Neural progenitor cell (in vitro differentiated cells): Measurements from ENCODE around the gene FAM53B. TPM values are rescaled to one million over a fixed set of nuclear protein-coding genes. Genes with fewer than 3 reads are reported as not detected.
A peak's percentile ranks its signal among the peaks of the same experiment; 100 is the strongest.

ENCODE experiments used
- DNase-seq: peaks from one replicate; pipeline ENCODE4 v3.0.0-alpha.2; 2016; ENCODE audit warnings: low spot score
- H2AFZ ChIP-seq: fragments of 200-600 bp; sonication (generic); replicated peaks from 2 replicates; pipeline ENCODE4 v1.6.1; 2016; ENCODE audit warnings: antibody characterized with exemption
- H3F3A ChIP-seq: fragments of 200-600 bp; sonication (generic); 2 replicates; pipeline ENCODE4 v1.6.1; 2016; ENCODE audit warnings: antibody characterized with exemption, low read depth
- H3K27ac ChIP-seq: fragments of 200-600 bp; sonication (generic); 2 replicates; pipeline ENCODE4 v1.5.1; 2016; ENCODE audit warnings: mild to moderate bottlenecking
- H3K27me3 ChIP-seq: fragments of 200-600 bp; sonication (generic); 2 replicates; pipeline ENCODE4 v1.6.1; 2016; ENCODE audit warnings: mild to moderate bottlenecking, moderate library complexity
- H3K36me3 ChIP-seq: fragments of 200-600 bp; sonication (generic); 2 replicates; pipeline ENCODE4 v1.5.1; 2016
- H3K4me1 ChIP-seq: fragments of 200-600 bp; sonication (generic); 2 replicates; pipeline ENCODE4 v1.6.1; 2016; ENCODE audit warnings: mixed run types
- H3K4me2 ChIP-seq: fragments of 200-600 bp; sonication (generic); 2 replicates; pipeline ENCODE4 v1.6.1; 2016
- H3K4me3 ChIP-seq: fragments of 200-600 bp; sonication (generic); 2 replicates; pipeline ENCODE4 v1.5.1; 2016
- H3K79me2 ChIP-seq: fragments of 200-600 bp; sonication (generic); 2 replicates; pipeline ENCODE4 v1.6.1; 2016; ENCODE audit warnings: low read depth
- H3K9ac ChIP-seq: fragments of 200-600 bp; sonication (generic); 2 replicates; pipeline ENCODE4 v1.6.1; 2016
- H3K9me3 ChIP-seq: fragments of 200-600 bp; sonication (generic); 2 replicates; pipeline ENCODE4 v1.5.1; 2016; ENCODE audit warnings: low read depth
- H4K20me1 ChIP-seq: fragments of 200-600 bp; sonication (generic); 2 replicates; pipeline ENCODE4 v1.6.1; 2016; ENCODE audit warnings: low read depth
- H3K27ac Mint-ChIP-seq: 3 replicates; pipeline ENCODE4 v1.8.0; 2021; ENCODE audit warnings: mixed read lengths
- H3K27me3 Mint-ChIP-seq: 2 replicates; pipeline ENCODE4 v1.8.0; 2022; ENCODE audit warnings: low read depth, mild to moderate bottlenecking, inconsistent platforms, moderate library complexity, mixed read lengths; ENCODE audit not compliant: insufficient read depth
- H3K36me3 Mint-ChIP-seq: 3 replicates; pipeline ENCODE4 v1.8.0; 2021; ENCODE audit warnings: mixed read lengths
- H3K4me1 Mint-ChIP-seq: 3 replicates; pipeline ENCODE4 v1.8.0; 2021; ENCODE audit warnings: mixed read lengths
- H3K4me3 Mint-ChIP-seq: 3 replicates; pipeline ENCODE4 v1.8.0; 2021; ENCODE audit warnings: mild to moderate bottlenecking, moderate library complexity, mixed read lengths
- H3K9me3 Mint-ChIP-seq: 3 replicates; pipeline ENCODE4 v1.8.0; 2020; ENCODE audit warnings: mixed read lengths
- EZH2 ChIP-seq: fragments of 200-600 bp; sonication (generic); IDR thresholded peaks from 2 replicates; pipeline ENCODE4 v1.6.1; 2017; ENCODE audit warnings: antibody characterized with exemption, mild to moderate bottlenecking, moderate library complexity
- EZH2phosphoT487 ChIP-seq: fragments of 200-600 bp; sonication (generic); IDR thresholded peaks from 2 replicates; pipeline ENCODE4 v1.6.1; 2017; ENCODE audit warnings: antibody characterized with exemption
- total RNA-seq: library from RNA; depleted of rRNA; stranded (reverse); fragments of >200 nt; gene quantifications from 2 replicates; pipeline ENCODE4 v1.2.3, GENCODE V29; 2015; ENCODE audit warnings: low replicate concordance
- TF ChIP-seq, protein P1 (sequence below): fragments of 200-600 bp; sonication (generic); IDR thresholded peaks from 2 replicates; pipeline ENCODE4 v1.5.1; 2017; ENCODE audit warnings: antibody characterized with exemption, mild to moderate bottlenecking

Gene FAM53B
- total RNA-seq, 1 donor from 2014 or later = 15.3 TPM

DNA sequence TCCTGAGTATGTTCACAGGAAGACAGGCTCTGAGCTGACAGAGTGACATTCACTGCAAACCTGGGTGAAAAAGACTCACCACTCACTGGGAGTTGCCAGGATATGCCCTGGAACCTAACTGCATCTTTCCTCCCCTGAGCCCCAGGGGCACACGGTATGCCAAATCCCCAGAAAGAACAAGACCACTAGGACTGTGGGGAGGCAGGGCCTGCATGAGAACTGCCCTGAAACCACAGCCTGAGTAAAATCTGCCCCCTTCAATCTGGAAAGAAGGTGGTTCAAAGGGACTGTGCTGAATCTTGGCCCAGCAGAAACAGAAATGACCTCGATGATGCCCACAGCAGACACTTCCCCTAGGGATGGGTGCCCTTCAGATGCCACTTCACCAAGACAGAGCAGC is 6.5 kb downstream of the FAM53B start:
- H3K9me3 ChIP-seq = no peaks in the 10 kb centered on the region
- H3K36me3 ChIP-seq = no peaks in the 10 kb centered on the region
- H2AFZ ChIP-seq = no peak overlapping the region
- H3K9ac ChIP-seq = no peak overlapping the region
- peaks cover 42% of the 10 kb centered on the region for H3F3A ChIP-seq
- H4K20me1 ChIP-seq = peaks cover 99% of the 10 kb centered on the region
- Mint-ChIP-seq H3K27ac (no peak overlapping the region), H3K9me3 (no peaks in the 10 kb centered on the region), H3K4me3 (no peak overlapping the region), H3K4me1 (peaks cover 63% of the 10 kb centered on the region), H3K36me3 (no peaks in the 10 kb centered on the region), H3K27me3 (peaks cover 4% of the 10 kb centered on the region)
- TF ChIP-seq EZH2 (no peak), EZH2phosphoT487 (no peak)
- TF ChIP-seq, protein P1, sequence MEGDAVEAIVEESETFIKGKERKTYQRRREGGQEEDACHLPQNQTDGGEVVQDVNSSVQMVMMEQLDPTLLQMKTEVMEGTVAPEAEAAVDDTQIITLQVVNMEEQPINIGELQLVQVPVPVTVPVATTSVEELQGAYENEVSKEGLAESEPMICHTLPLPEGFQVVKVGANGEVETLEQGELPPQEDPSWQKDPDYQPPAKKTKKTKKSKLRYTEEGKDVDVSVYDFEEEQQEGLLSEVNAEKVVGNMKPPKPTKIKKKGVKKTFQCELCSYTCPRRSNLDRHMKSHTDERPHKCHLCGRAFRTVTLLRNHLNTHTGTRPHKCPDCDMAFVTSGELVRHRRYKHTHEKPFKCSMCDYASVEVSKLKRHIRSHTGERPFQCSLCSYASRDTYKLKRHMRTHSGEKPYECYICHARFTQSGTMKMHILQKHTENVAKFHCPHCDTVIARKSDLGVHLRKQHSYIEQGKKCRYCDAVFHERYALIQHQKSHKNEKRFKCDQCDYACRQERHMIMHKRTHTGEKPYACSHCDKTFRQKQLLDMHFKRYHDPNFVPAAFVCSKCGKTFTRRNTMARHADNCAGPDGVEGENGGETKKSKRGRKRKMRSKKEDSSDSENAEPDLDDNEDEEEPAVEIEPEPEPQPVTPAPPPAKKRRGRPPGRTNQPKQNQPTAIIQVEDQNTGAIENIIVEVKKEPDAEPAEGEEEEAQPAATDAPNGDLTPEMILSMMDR = no peak
- H3K4me2 ChIP-seq = no peak overlapping the region
- peaks cover 40% of the 10 kb centered on the region for H3K4me1 ChIP-seq
- H3K27ac ChIP-seq = no peak overlapping the region
- no peak for DNase-seq
- no peak overlapping the region for H3K4me3 ChIP-seq
- peaks cover 83% of the 10 kb centered on the region for H3K79me2 ChIP-seq
- no peaks in the 10 kb centered on the region for H3K27me3 ChIP-seq

DNA sequence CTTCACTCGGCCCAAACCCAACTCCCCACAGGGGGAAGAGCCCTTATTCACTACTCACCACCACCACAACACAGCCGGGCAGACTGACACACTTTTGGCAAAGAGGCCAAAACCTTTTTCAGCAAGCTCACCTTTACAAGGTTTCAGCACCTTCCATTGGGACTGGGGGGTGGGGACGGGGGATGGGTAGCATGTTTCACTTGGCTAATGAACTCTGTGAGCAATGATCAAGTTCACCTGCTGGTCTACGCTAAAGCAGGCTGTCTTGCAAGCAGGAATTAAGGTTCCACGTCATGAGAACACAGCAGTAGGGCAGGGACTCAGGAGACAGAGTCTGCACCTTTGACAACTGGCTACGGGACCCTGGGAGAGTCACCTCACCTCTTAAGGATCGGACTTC is 7.0 kb downstream of the FAM53B start:
- no peaks in the 10 kb centered on the region for H3K36me3 ChIP-seq
- H3K9ac ChIP-seq = no peak overlapping the region
- H3K36me3 Mint-ChIP-seq = no peaks in the 10 kb centered on the region
- H3K27me3 ChIP-seq = no peaks in the 10 kb centered on the region
- no peak for DNase-seq
- no peak overlapping the region for H2AFZ ChIP-seq
- no peaks in the 10 kb centered on the region for H3K9me3 ChIP-seq
- H3K4me1 Mint-ChIP-seq = peaks cover 58% of the 10 kb centered on the region
- H3K27ac ChIP-seq = no peak overlapping the region
- H3K9me3 Mint-ChIP-seq = no peaks in the 10 kb centered on the region
- peaks cover 38% of the 10 kb centered on the region for H3K4me1 ChIP-seq
- TF ChIP-seq EZH2phosphoT487 (no peak), EZH2 (no peak)
- TF ChIP-seq, protein P1 = no peak
- no peak overlapping the region for H3K4me3 ChIP-seq
- H3K27me3 Mint-ChIP-seq = peaks cover 2% of the 10 kb centered on the region
- peak overlapping the region; percentile 12 for H3K27ac Mint-ChIP-seq
- H3K4me2 ChIP-seq = no peak overlapping the region
- peaks cover 99% of the 10 kb centered on the region for H4K20me1 ChIP-seq
- H3K4me3 Mint-ChIP-seq = no peak overlapping the region
- H3F3A ChIP-seq = peaks cover 38% of the 10 kb centered on the region
- H3K79me2 ChIP-seq = peaks cover 83% of the 10 kb centered on the region

DNA sequence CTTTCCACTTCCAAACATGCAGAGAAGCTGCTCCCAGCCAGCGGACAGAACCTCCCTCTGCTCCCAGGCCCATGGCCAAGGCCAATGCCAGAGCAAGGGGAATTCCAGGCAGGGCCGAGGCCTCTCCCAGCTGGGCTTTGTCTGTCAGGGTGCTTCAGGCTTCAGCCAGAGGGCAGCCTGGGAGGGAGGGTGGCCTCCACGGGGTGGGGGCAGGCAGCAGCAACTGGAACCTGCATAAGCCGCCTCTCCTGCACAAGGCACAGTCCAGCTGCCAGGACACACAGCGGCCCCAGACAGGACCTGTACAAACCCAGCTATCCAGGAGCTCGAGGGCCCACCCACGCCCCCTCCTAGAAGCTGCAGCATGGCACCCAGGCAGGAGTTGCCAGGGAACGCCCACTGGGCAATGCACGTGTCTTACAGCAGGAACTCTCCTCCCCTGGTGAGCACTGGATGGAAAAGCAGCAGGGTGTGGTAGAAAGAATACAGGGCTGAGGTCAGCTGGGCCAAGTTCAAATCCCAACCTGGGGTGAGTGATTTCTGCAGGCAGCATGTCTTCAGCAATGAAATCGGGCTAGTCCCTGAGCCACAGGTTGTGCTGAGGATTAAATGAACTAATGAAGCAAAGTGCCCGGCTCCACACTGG is 7.6 kb downstream of the FAM53B start:
- peaks cover 98% of the 10 kb centered on the region for H4K20me1 ChIP-seq
- Mint-ChIP-seq H3K36me3 (no peaks in the 10 kb centered on the region), H3K4me1 (peaks cover 53% of the 10 kb centered on the region), H3K9me3 (no peaks in the 10 kb centered on the region), H3K27me3 (peaks cover 2% of the 10 kb centered on the region), H3K4me3 (no peak overlapping the region), H3K27ac (peak overlapping the region; percentile 12)
- peaks cover 31% of the 10 kb centered on the region for H3F3A ChIP-seq
- H2AFZ ChIP-seq = no peak overlapping the region
- H3K36me3 ChIP-seq = no peaks in the 10 kb centered on the region
- H3K27ac ChIP-seq = no peak overlapping the region
- H3K9ac ChIP-seq = no peak overlapping the region
- peaks cover 82% of the 10 kb centered on the region for H3K79me2 ChIP-seq
- TF ChIP-seq EZH2 (no peak), EZH2phosphoT487 (no peak)
- TF ChIP-seq, protein P1 = no peak
- no peaks in the 10 kb centered on the region for H3K27me3 ChIP-seq
- no peak for DNase-seq
- H3K4me3 ChIP-seq = no peak overlapping the region
- H3K9me3 ChIP-seq = no peaks in the 10 kb centered on the region
- peaks cover 32% of the 10 kb centered on the region for H3K4me1 ChIP-seq
- no peak overlapping the region for H3K4me2 ChIP-seq
